Mucosa of descending colon (tissue), 3 donors: ENCODE measurements around the gene NFKB1. TPM values are rescaled to one million over a fixed set of nuclear protein-coding genes. Genes with fewer than 3 reads are reported as not detected.
"Not testable (repeated sequence)": the region's sequence is repeated elsewhere in the genome, so short reads cannot be mapped to it uniquely, and the experiment has no call there.

Experiments
- ATAC-seq: fragments of 200-7000 bp; cut with Tn5 transposase; one replicate; pipeline ENCODE4 v1.9.1; 2020; ENCODE audit warnings: mild to moderate bottlenecking, moderate library complexity
- DNase-seq, 3 donors: peaks; one replicate each; pipeline ENCODE4 v3.0.0-alpha.2; 2020
- H3K36me3 ChIP-seq: fragments of 200-600 bp; one replicate; pipeline ENCODE4 v1.8.0; 2021; ENCODE audit warnings: low read depth, mild to moderate bottlenecking
- H3K4me1 ChIP-seq: fragments of 200-600 bp; one replicate; pipeline ENCODE4 v1.8.0; 2021; ENCODE audit warnings: low read depth, mild to moderate bottlenecking
- H3K4me3 ChIP-seq: fragments of 200-600 bp; one replicate; pipeline ENCODE4 v1.8.0; 2021; ENCODE audit warnings: mild to moderate bottlenecking
- H3K9me3 ChIP-seq: fragments of 200-600 bp; one replicate; pipeline ENCODE4 v1.8.0; 2021; ENCODE audit warnings: mild to moderate bottlenecking
- intact Hi-C, 2 donors: fragments of 100-400 bp; cut with DNase I in 1 of 2; cut with micrococcal nuclease in 1 of 2; formaldehyde crosslinking; loops; one replicate each; pipeline versions ENCODE4 v1.11.0 to v1.11.1; 2022; cut with DNase I, micrococcal nuclease
- total RNA-seq, 3 donors: library from RNA; stranded (reverse); fragmentation: NEBNext Ultra II Directional in 2 of 3; extraction: Animal tissue kit (Norgen Biotek cat#: 25700) in 2 of 3; gene quantifications; one replicate each; pipeline versions ENCODE4 v1.2.1 to v1.2.4, GENCODE V29; 2021 to 2023
- TF ChIP-seq, protein P1 (sequence below): fragments of 200-600 bp; IDR thresholded peaks from one replicate; pipeline ENCODE4 v1.8.0; 2022; ENCODE audit warnings: antibody characterized with exemption, mild to moderate bottlenecking
- donor health status: DM: no; HTN: no; CAD: no; lungs with moderate emphysema.
- donor health status: DM: no; HTN: no; CAD: no.
- donor health status: DM: no; HTN: yes; CAD: no.

NFKB1 gene
- total RNA-seq, 3 donors from 2014 or later: 50.8 to 57.4 (median 53.6) TPM

- Histone ChIP-seq H3K4me1 (no peaks in the 10 kb centered on the region), H3K36me3 (no peaks in the 10 kb centered on the region), H3K4me3 (no peak overlapping the region), H3K9me3 (no peaks in the 10 kb centered on the region)
- intact Hi-C loops: no loop called here
- DNase-seq (no peak), ATAC-seq (no peak)
- TF ChIP-seq, protein P1, sequence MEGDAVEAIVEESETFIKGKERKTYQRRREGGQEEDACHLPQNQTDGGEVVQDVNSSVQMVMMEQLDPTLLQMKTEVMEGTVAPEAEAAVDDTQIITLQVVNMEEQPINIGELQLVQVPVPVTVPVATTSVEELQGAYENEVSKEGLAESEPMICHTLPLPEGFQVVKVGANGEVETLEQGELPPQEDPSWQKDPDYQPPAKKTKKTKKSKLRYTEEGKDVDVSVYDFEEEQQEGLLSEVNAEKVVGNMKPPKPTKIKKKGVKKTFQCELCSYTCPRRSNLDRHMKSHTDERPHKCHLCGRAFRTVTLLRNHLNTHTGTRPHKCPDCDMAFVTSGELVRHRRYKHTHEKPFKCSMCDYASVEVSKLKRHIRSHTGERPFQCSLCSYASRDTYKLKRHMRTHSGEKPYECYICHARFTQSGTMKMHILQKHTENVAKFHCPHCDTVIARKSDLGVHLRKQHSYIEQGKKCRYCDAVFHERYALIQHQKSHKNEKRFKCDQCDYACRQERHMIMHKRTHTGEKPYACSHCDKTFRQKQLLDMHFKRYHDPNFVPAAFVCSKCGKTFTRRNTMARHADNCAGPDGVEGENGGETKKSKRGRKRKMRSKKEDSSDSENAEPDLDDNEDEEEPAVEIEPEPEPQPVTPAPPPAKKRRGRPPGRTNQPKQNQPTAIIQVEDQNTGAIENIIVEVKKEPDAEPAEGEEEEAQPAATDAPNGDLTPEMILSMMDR: no peak
These were observed 65.3 kb downstream of the NFKB1 start for GRCh38 chr4:102566426-102566825.

DNA sequence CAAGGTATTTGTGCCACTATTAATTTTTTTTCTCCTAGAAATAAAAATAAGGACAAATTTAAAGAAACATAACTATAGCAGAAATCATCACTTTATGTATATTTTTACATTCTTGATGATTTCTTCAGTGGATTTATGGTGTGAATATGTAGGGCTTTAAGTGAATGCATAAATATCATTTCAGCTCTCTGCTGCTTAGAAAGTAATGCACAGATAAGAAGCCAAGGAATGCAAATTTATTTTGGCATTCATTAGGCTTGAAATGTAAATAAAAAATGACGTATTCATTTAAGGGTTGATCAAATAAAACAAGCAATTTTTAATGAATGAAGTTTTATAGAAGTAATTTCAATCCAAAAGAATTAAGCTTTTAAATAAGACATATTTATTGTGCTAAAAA is 66.3 kb downstream of the NFKB1 start:
- intact Hi-C loops: no loop called here
- H3K4me3 ChIP-seq: no peak overlapping the region
- DNase-seq (no peak), ATAC-seq (no peak)
- H3K9me3 ChIP-seq: no peaks in the 10 kb centered on the region
- H3K36me3 ChIP-seq: no peaks in the 10 kb centered on the region
- TF ChIP-seq, protein P1: no peak
- no peaks in the 10 kb centered on the region for H3K4me1 ChIP-seq

GRCh38 chr4:102569200-102569599 is 68.0 kb downstream of the NFKB1 start:
- Histone ChIP-seq H3K9me3 (no peaks in the 10 kb centered on the region), H3K4me1 (no peaks in the 10 kb centered on the region), H3K4me3 (no peak overlapping the region), H3K36me3 (no peaks in the 10 kb centered on the region)
- no peak for ATAC-seq
- no peak for DNase-seq
- TF ChIP-seq, protein P1: no peak
- intact Hi-C loops: no loop called here

GRCh38 chr4:102570211-102570610 is 69.1 kb downstream of the NFKB1 start:
- H3K4me1 ChIP-seq, intact Hi-C loops, ATAC-seq: not testable (repeated sequence)

GRCh38 chr4:102572452-102572851 is 71.3 kb downstream of the NFKB1 start:
- no peak for DNase-seq

More at GRCh38 chr4:102570211-102570610, 69.1 kb downstream of the NFKB1 start:
- H3K4me3 ChIP-seq, H3K36me3 ChIP-seq, H3K9me3 ChIP-seq, DNase-seq: not testable (repeated sequence)

GRCh38 chr4:102574317-102574716 is 73.2 kb downstream of the NFKB1 start:
- DNase-seq: no peak
- no peak for ATAC-seq
- Histone ChIP-seq H3K36me3 (no peaks in the 10 kb centered on the region), H3K9me3 (no peaks in the 10 kb centered on the region), H3K4me1 (peaks cover 7% of the 10 kb centered on the region), H3K4me3 (no peak overlapping the region)
- intact Hi-C loops: no loop called here
- TF ChIP-seq, protein P1: no peak

More at GRCh38 chr4:102572452-102572851, 71.3 kb downstream of the NFKB1 start:
- H3K9me3 ChIP-seq: no peaks in the 10 kb centered on the region
- H3K4me1 ChIP-seq: peaks cover 7% of the 10 kb centered on the region
- no peak overlapping the region for H3K4me3 ChIP-seq
- no peak for ATAC-seq
- no peaks in the 10 kb centered on the region for H3K36me3 ChIP-seq
- TF ChIP-seq, protein P1: no peak
- intact Hi-C loops: no loop called here
